H1 (cell line): ENCODE results near the gene IGFBP6. TPM values are rescaled to one million over a fixed set of nuclear protein-coding genes. Genes with fewer than 3 reads are reported as not detected.

Experiments
- RAD21 ChIP-seq, 2 experiments: IDR thresholded peaks in 1 of 2; conservative IDR thresholded peaks in 1 of 2; 2 replicates each; pipeline ENCODE4 v1.6.1; 2011; ENCODE audit warnings: low read depth in 2 of 2, low read length in 2 of 2, improper control_type of control experiment in 1 of 2, inconsistent platforms in 1 of 2, mild to moderate bottlenecking in 1 of 2, moderate library complexity in 1 of 2
- polyA plus RNA-seq, 7 experiments: library from polyadenylated mRNA; depleted of rRNA in 3 of 7; stranded (reverse) in 5 of 7; unstranded in 2 of 7; fragments of >200 nt in 5 of 7; fragments of 200-250 nt in 2 of 7; gene quantifications; 1 replicate in 5 of 7; 2 replicates in 1 of 7; 4 replicates in 1 of 7; pipeline versions ENCODE4 v1.2.1 to v1.2.3, GENCODE V29; 2011 to 2013; ENCODE audit warnings: missing spikeins in 2 of 7, mixed read lengths in 2 of 7
- total RNA-seq: library from RNA; stranded (reverse); fragmentation: NEBNext Ultra II Directional; extraction: Animal tissue kit (Norgen Biotek cat#: 25700); gene quantifications from 2 replicates; pipeline ENCODE4 v1.2.1, GENCODE V29; 2021

Gene IGFBP6
- total and polyA plus RNA-seq, 2 of the 8 experiments (the other 6 are each of a cell fraction or from before 2014, with no cell fraction given) = 13.7 to 14.7 TPM

DNA sequence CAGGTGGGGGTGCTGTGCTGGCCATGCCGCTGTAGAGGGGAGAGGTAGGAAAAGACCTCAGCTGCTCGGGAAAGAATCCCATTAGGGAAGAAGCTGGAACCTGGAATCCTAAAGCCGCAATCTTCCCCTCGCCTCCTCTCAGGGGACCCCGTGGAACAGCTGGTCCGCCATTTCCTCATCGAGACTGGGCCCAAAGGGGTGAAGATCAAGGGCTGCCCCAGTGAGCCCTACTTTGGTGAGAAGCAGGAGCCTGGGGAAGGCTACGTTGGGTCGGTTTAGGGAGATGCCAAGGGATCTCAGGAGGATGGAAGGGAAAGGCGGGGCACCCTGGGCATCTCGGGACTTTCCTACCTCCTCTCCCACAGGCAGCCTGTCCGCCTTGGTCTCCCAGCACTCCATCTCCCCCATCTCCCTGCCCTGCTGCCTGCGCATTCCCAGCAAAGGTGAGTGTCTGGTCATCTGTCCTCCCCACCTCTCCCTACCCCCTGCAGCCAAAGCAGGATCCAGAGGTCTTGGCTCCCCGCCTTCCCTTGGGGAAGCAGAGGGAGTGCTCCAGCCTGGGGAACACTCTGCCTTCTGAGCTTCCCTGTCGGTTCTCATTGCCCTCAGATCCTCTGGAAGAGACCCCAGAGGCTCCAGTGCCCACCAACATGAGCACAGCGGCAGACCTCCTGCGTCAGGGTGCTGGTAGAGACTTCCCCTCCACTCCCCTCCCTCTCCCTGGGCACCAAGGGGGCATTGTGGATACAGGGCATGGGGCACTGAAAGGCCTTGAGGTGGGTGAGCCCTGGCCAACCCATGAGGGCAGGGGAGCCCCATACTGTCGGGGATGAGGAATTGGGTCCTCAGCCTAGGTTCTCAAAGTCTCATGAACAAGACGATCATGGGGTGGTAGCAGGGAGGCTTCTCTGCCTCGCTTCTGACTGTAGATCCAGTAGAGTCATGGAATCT lies 35.2 kb upstream of the IGFBP6 start (continued):
- no peak for TF ChIP-seq RAD21 (IDR thresholded peaks at IDR 0.05 in 1 of 2, conservative IDR thresholded peaks at IDR 0.05 in 1 of 2; ENCODE audit: low read depth in 2 of 2, low read length in 2 of 2)
